ENCODE results near the gene HTR2B. TPM values are rescaled to one million over a fixed set of nuclear protein-coding genes. Genes with fewer than 3 reads are reported as not detected.

Gene HTR2B
- total RNA-seq, 4 donors from 2014 or later = 2.3 to 16.8 (median 4.6) TPM

GRCh38 chr2:231118614-231118942 lies 6.3 kb downstream of the HTR2B start:
- Histone ChIP-seq H3K27ac (peak overlapping the region in 1 of 3 donors; percentile 6), H3K36me3 (no peaks in the 10 kb centered on the region), H3K4me1 (peaks cover 4 to 11% of the 10 kb centered on the region in 2 donors), H3K27me3 (no peaks in the 10 kb centered on the region), H3K9me3 (no peaks in the 10 kb centered on the region), H3K4me3 (replicated peaks in 1 of 3) (no peak overlapping the region)
- intact Hi-C loops (cut with DNase I) = no loop called here
- WGBS, 2 donors = 63 to 73% methylated on average over 2 of the region's 2 CpGs
- DNase-seq = no peak
- no peak for TF ChIP-seq POLR2A (IDR thresholded peaks at IDR 0.05)
- TF ChIP-seq, protein P1, sequence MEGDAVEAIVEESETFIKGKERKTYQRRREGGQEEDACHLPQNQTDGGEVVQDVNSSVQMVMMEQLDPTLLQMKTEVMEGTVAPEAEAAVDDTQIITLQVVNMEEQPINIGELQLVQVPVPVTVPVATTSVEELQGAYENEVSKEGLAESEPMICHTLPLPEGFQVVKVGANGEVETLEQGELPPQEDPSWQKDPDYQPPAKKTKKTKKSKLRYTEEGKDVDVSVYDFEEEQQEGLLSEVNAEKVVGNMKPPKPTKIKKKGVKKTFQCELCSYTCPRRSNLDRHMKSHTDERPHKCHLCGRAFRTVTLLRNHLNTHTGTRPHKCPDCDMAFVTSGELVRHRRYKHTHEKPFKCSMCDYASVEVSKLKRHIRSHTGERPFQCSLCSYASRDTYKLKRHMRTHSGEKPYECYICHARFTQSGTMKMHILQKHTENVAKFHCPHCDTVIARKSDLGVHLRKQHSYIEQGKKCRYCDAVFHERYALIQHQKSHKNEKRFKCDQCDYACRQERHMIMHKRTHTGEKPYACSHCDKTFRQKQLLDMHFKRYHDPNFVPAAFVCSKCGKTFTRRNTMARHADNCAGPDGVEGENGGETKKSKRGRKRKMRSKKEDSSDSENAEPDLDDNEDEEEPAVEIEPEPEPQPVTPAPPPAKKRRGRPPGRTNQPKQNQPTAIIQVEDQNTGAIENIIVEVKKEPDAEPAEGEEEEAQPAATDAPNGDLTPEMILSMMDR (IDR thresholded peaks at IDR 0.05) = no peak

DNA sequence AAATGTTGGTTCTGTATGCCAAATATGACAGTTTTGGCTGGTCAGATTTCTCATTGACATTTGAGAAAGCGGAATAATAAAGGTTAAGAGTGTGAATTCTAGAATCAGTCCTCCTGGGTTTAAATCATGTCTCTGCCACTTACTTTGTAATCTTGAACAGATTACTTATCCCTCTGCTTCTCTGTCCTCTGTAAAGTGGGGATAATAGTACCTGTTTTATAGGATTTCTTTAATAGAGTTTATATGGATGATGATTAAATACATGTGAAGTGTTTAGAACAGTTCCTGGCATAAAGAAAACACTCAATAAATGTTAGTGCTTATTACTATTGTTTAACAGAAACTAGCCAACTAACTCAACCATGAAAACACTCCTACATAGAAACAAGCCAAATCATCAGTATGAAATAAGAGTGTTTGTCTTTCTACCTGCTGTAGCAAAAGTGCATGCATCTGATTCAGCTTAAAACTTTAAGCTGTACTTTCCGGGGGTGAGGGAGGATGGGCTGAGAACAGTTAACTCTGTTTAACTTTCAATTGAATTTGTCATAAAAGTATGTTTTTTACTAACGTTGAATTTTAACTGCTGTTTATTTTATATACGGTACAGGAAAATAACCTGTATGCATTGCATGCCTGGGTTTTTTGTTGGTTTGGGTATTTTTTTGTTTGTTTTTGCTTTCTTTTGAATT lies 6.8 kb downstream of the HTR2B start:
- no peaks in the 10 kb centered on the region for H3K27me3 ChIP-seq
- DNase-seq = no peak
- intact Hi-C loops (cut with DNase I) = no loop called here
- no peak overlapping the region for H3K4me3 ChIP-seq (replicated peaks in 1 of 3)
- WGBS, 2 donors = 47 to 57% methylated on average over 4 of the region's 4 CpGs
- TF ChIP-seq POLR2A (IDR thresholded peaks at IDR 0.05) = no peak
- TF ChIP-seq, protein P1 (IDR thresholded peaks at IDR 0.05) = no peak
- peaks cover 0 to 6% of the 10 kb centered on the region in 2 donors for H3K4me1 ChIP-seq
- H3K27ac ChIP-seq = peak overlapping the region in 1 of 3 donors; percentile 6
- H3K9me3 ChIP-seq = no peaks in the 10 kb centered on the region
- H3K36me3 ChIP-seq = no peaks in the 10 kb centered on the region

- no peaks in the 10 kb centered on the region for H3K27me3 ChIP-seq
- no peaks in the 10 kb centered on the region for H3K9me3 ChIP-seq
- TF ChIP-seq, protein P1 (IDR thresholded peaks at IDR 0.05) = no peak
- no peak for TF ChIP-seq POLR2A (IDR thresholded peaks at IDR 0.05)
- H3K4me3 ChIP-seq (replicated peaks in 1 of 3) = no peak overlapping the region
- intact Hi-C loops (cut with DNase I) = no loop called here
- no peaks in the 10 kb centered on the region for H3K36me3 ChIP-seq
- H3K27ac ChIP-seq = no peak overlapping the region
- no peak for DNase-seq
- WGBS, 2 donors = 50 to 51% methylated on average over 1 of the region's 1 CpG
- peaks cover 0 to 11% of the 10 kb centered on the region in 2 donors for H3K4me1 ChIP-seq
Measured at GRCh38 chr2:231117148-231117547, 7.7 kb downstream of the HTR2B start.

DNA sequence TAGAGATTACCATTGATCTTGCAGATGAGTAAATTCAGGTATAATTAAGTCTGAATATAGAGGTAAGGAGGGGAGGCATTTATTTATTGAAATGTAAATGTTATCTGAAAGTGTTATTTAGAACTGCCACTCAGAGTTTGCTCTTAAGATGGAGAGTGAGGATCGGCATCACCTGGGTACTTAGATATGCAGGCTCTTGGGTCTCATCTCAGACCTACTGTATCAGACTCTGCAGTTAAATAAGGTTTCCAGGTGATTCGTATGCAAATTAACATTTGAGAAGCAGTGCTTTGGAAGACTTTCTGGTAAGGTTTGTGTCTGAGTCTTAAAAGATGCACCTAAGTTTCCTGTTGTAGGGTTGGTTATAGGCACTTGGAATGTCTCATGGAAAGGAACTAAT lies 9.2 kb downstream of the HTR2B start:
- whole genome bisulfite sequencing, 2 donors = 84 to 92% methylated on average over 2 of the region's 2 CpGs
- no peak overlapping the region for H3K4me3 ChIP-seq (replicated peaks in 1 of 3)
- H3K9me3 ChIP-seq = no peaks in the 10 kb centered on the region
- DNase-seq = no peak
- intact Hi-C loops (cut with DNase I) = no loop called here
- TF ChIP-seq POLR2A (IDR thresholded peaks at IDR 0.05) = no peak
- TF ChIP-seq, protein P1 (IDR thresholded peaks at IDR 0.05) = no peak
- H3K4me1 ChIP-seq = peaks cover 0 to 11% of the 10 kb centered on the region in 2 donors
- no peaks in the 10 kb centered on the region for H3K36me3 ChIP-seq
- H3K27ac ChIP-seq = no peak overlapping the region
- H3K27me3 ChIP-seq = no peaks in the 10 kb centered on the region

DNA sequence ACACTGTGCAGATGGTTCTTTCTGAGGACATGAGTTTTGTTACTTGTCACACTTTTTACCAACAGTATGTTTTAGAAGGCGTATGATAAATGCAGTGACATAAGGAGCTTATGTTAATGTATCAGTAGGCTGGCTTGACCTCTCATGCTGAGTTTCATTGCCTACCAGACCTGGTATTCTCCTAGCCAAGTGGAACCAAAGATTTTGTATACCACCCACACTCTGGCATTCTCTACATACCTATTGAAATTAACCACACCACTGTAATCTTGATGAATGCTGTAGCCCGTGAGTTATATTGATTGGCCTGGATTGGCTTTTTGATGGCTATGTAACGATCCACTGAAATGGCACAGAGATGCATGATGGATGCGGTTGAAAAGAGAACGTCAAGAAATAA lies 11.4 kb downstream of the HTR2B start:
- WGBS, 2 donors = 97% methylated on average over 5 of the region's 5 CpGs
- Histone ChIP-seq H3K9me3 (no peaks in the 10 kb centered on the region), H3K27me3 (no peaks in the 10 kb centered on the region), H3K4me1 (peaks cover 0 to 11% of the 10 kb centered on the region in 2 donors), H3K4me3 (replicated peaks in 1 of 3) (no peak overlapping the region), H3K27ac (no peak overlapping the region), H3K36me3 (peaks cover 6 to 7% of the 10 kb centered on the region in 2 donors)
- intact Hi-C loops (cut with DNase I) = no loop called here
- DNase-seq = no peak
- TF ChIP-seq POLR2A (IDR thresholded peaks at IDR 0.05) = no peak
- TF ChIP-seq, protein P1 (IDR thresholded peaks at IDR 0.05) = no peak

All from thyroid gland (tissue), 4 donors.